HL-60/S4 (cell line): ENCODE data around the gene SARDH.
"Not testable (repeated sequence)": the region's sequence is repeated elsewhere in the genome, so short reads cannot be mapped to it uniquely, and the experiment has no call there.

Experiments used
- in situ Hi-C: fragments of 300-500 bp; cut with MboI; formaldehyde crosslinking; loops from 2 replicates; pipeline ENCODE4 v1.14.3; 2022; ENCODE audit warnings: low sequenced_read_pairs

The SARDH gene

DNA sequence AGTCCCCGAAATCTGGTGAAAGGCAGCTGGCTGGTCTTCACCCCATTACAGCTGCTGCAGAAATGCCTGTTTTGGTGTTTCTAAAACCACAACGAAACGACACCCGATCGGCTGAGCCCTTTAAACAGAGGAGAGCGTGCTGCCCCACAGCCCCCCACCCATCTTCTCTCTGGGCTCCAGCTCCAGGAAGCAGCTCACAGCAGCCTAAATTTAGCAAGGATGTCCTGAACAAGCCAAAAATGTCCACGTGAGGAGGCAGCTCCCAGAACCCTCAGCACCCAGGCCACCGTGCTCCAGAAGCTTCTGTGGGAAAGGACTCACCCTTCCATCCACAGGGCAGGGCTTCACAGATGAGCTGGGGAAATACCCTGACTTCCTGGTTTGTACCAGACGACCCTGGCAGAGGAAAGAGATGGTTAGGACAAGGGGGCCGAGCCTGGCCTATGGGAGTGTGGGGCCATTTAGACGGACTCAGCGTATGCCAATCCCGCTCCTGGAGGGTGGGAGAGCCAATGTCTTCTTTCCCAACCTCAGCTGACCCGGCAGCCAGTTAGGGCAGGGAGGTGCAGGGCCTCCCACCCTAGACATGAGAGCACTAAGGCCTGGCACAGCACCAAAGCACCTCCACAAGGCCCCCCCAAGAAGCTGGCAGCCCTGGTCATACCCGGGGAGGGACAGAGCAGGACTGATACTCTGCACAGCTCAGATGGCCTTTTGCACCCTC, 39.1 kb upstream of the SARDH start:
- in situ Hi-C loops, result loop anchor here (25.0 kb wide), 1 partner anchor 310 kb away; no protein-coding TSS in a partner anchor

DNA sequence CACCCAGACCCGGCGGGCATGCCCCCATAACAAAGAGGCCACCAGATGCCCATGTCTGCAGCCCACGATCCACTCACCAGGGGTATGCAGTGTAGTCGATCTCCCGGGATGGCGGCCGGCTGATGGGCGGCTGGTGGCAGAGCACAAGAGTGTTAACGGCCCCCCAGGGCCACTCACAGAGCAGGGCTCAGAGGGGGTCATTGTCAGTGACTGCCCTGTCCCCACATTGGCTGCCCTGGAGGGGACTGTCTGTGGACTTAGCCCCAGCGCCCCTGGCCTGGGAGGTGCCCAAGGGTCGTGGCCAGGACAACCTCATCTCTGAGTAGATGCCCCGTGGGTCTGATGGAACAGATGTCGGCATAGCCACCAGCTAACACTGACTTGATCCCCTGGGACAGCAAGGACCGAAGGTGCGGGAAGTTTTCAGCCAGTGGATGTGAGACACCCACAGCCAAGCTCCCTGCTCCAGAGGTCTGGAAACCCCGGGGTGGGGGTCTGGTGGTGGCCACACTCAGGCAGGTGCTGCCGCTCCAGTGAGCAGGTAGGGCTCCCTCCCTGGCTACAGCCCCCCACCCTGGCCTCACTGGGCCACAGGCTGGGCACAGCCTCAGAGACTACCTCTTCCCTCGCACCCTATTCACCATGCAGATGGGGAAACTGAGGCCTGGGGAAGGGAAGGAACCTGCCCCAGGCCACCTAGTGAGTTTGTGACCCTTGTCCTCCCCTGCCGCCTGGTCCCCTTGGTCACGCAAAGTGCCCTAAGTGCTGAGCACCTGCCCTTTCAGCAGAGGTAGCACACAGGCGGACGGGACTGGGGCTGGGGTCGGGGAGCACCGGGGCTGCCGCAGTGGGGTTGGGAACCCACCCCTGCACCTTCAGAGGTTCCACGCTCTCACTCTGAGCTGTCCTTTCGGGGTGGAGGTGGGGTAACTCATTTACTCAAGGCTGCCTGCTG, 38.1 kb upstream of the SARDH start:
- in situ Hi-C loops, result loop anchor here (25.0 kb wide), 1 partner anchor 311 kb away; no protein-coding TSS in a partner anchor

DNA sequence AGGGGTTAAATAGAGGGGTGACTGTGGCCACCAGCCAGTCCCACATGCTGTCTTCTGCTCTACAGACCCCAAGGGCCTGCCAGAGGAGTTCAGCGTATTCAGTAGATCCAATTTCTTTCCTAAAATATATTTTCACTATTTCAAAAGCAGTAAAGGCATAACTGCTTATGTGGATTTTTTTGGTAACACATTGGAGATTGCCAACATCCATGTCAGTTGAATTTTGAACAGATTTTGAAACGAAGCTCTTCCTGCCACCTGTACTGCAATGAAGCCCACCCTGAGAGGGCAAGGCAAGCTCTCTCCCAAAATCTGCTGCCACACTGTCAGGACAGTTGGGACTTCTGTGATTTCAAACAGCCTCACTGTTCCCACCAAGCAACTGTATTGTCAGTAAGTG, 37.1 kb upstream of the SARDH start:
- in situ Hi-C loops, result loop anchor here (25.0 kb wide), 1 partner anchor 312 kb away; no protein-coding TSS in a partner anchor

GRCh38 chr9:133774799-133775198, 36.6 kb upstream of the SARDH start:
- in situ Hi-C loops, result loop anchor here (25.0 kb wide), 1 partner anchor 313 kb away; no protein-coding TSS in a partner anchor

GRCh38 chr9:133773889-133774655, 35.9 kb upstream of the SARDH start:
- in situ Hi-C loops, result no loop called here

DNA sequence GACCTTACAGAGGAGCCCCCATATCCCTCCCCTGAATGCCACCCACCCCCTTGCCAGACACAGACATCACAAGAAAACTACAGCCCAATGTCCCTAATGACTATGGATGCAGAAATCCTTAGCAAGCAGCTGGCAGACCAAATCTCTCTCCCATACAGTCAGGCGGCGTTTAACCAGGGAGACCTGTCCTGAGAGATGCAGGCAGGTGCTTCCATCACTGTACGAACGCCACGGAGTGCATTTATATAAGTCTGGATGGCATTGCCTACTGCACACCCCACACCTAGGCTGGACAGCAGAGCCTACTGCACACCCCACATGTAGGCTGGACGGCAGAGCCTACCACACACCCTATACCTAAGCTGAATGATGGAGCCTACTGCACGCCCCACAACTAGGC, 34.4 kb upstream of the SARDH start:
- in situ Hi-C loops, result no loop called here

GRCh38 chr9:133771486-133772482, 33.6 kb upstream of the SARDH start:
- in situ Hi-C loops, result no loop called here

DNA sequence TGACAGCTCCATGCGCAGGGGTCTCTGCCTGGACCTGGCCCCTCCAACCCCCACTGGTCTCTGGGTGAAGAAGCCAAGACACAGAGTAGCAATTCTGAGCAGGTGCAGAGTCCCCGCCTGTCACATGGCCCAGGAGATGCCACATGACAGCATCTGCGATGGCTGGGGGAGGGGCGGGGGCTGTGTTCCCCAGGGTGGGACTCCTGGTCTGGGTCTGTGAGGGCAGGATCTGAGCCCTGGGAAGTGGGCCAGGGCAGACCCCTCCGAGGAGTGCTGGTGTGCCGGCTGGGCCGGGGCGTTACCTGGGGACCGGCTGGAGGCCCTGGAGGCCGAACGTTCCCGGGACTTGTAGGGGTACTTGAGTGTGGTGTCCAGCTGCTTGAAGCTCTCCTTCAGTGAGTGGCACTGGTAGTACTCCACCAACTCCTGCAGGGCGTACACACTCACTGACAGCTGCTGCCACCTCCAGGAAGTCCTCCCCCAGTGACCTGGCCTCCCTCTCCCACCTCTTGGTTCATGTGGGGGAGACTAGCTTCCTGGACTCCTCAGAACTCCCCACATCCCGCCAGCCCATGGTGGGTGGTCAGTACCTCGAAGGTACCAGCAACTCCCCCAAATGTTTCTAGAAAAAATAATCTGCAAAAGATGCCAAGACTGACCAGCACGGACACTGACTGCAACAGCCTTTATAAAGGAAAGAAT, 32.1 kb upstream of the SARDH start:
- in situ Hi-C loops, result no loop called here

DNA sequence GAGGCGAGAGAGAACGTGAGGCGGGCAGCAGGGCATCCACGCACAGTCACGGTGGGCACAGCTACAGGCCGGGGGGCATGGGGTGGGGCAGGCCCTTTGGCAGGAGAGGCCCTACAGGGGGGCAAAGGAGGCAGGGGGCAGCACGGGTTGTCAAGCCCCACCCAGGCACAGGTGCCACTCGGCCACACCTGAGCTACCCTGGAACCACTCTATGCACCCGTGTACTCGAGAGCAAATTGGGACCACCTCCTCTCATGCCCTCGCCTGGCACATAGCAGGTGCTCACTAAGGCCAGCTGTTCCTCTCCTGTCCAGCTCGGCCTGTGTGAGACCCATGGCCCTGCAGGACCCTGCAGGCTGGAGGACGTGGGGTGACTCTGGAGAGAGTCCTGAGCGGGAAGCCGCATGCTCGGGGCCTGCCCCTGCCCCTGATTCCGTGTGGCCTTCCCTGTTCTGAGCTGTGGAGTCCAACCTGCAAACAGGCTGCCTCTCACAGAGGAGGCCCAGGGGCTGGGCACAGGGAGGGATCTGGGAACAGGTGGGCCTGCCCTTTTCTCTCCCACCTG, 31.4 kb upstream of the SARDH start:
- in situ Hi-C loops, result no loop called here

DNA sequence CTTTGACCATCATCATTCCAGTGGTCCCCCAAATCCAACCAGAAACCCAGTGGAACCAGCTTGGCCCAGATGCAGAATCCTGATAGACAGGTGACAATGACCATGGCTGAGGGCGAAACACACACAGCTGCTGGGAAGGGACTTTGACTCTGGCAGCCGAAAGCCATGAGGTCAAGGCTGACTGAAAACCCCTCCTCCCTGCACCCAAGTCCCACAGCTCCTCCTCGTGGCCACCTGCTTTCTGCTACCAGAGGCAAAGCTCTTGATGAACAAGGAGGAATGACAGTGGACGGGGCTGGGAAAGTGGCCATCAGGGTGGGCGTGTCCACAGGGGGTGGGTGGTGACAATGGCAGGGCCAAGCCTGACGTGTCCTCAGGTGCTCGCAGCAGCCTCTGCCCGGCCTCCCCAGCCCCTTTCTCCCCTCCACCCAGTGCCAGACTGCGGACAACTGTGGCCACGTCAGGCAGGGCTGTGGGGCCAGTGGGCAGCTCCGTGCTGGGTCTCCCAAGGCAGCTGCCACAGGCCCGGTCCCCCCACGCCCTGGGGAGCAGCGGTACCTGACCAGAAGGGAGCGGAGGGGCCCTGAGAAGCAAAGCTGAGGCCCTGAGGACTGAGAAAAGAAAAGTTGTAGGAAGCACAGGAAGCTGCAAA, 30.8 kb upstream of the SARDH start:
- in situ Hi-C loops, result no loop called here

DNA sequence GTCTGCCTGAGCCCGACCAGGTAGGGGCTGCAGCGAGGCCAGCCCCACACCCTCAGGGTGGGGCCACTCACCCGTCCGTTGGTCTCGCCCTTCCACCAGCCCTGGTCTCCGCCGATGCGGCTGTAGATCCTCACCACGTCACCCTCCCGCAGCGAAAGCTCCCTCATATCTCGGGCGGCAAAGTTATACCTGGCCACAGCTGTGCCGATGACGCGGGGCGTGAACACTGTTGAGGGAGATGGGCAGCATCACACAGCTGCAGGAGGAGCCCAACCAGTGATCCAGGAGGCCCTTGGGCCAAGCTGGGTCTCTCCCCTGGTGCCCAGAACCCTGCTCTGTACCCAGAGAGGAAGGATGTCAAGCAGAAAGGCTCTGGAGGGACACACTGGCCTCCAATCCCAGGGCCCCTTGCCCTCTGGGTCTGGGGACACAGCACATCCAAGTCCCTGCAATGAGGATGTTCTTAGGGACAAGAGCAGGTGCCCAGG, 30.3 kb upstream of the SARDH start:
- in situ Hi-C loops, result no loop called here

GRCh38 chr9:133767625-133768024, 29.5 kb upstream of the SARDH start:
- in situ Hi-C loops, result no loop called here

- in situ Hi-C loops, result no loop called here
These were observed 28.9 kb upstream of the SARDH start for GRCh38 chr9:133767008-133767407.

- in situ Hi-C loops, result not testable (repeated sequence)
These were observed 28.1 kb upstream of the SARDH start for GRCh38 chr9:133766234-133766633.

- in situ Hi-C loops, result no loop called here
These were observed 25.4 kb upstream of the SARDH start for GRCh38 chr9:133763272-133764183.

- in situ Hi-C loops, result no loop called here
These were observed 24.5 kb upstream of the SARDH start for GRCh38 chr9:133762488-133763271.
